B cell (primary cell): Measurements from ENCODE around the gene APLP1. TPM values are rescaled to one million over a fixed set of nuclear protein-coding genes. Genes with fewer than 3 reads are reported as not detected.

Experiments
- ATAC-seq: fragments of 200-7000 bp; cut with Tn5 transposase; one replicate; pipeline ENCODE4 v1.10.0; 2021; ENCODE audit warnings: low read depth, mild to moderate bottlenecking, moderate number of reproducible peaks, moderate library complexity
- CTCF ChIA-PET: fragments of 350-600 bp; sonication (Branson Sonifier 250); formaldehyde crosslinking; loops from one replicate; lab custom pipeline; 2021; ENCODE audit warnings: antibody characterized with exemption, inconsistent platforms; lab: Charles Lee
- POLR2A ChIA-PET: fragments of 350-600 bp; sonication (Branson Sonifier 250); formaldehyde crosslinking; loops from one replicate; lab custom pipeline; 2021; ENCODE audit warnings: antibody characterized with exemption; lab: Charles Lee
- DNase-seq: peaks from one replicate; pipeline ENCODE4 v3.0.0; 2013
- H2AFZ ChIP-seq: 2 replicates; pipeline ENCODE4 v1.6.1; 2012; ENCODE audit warnings: mild to moderate bottlenecking, low read depth, low read length; ENCODE audit not compliant: insufficient read depth, poor library complexity, severe bottlenecking
- H3K27ac ChIP-seq, 2 donors: 1 replicate in 1 of 2; 2 replicates in 1 of 2; pipeline ENCODE4 v1.5.1; 2012 to 2013; ENCODE audit warnings: low read length in 2 of 2, mild to moderate bottlenecking in 2 of 2, moderate library complexity in 1 of 2
- H3K27me3 ChIP-seq, 4 experiments: fragments of 200-600 bp in 1 of 4; sonication (generic) in 1 of 4; replicated peaks in 1 of 4; 1 replicate in 2 of 4; 2 replicates in 2 of 4; pipeline versions ENCODE4 v1.6.1 to v1.7.0; 2013 to 2016; ENCODE audit warnings: low read length in 3 of 4, mild to moderate bottlenecking in 2 of 4, mixed read lengths in 1 of 4, moderate library complexity in 1 of 4; ENCODE audit not compliant: insufficient read depth in 4 of 4, control insufficient read depth in 3 of 4; ENCODE audit errors: control extremely low read depth in 1 of 4
- H3K36me3 ChIP-seq, 2 experiments: replicated peaks in 1 of 2; 1 replicate in 1 of 2; 2 replicates in 1 of 2; pipeline versions ENCODE4 v1.6.1 to v1.7.1; 2013; ENCODE audit warnings: low read length in 1 of 2; ENCODE audit not compliant: insufficient read depth in 2 of 2, control insufficient read depth in 1 of 2; ENCODE audit errors: control extremely low read depth in 1 of 2, extremely low read depth in 1 of 2
- H3K4me1 ChIP-seq, 2 donors: fragments of 200-600 bp in 1 of 2; sonication (generic) in 1 of 2; 1 replicate in 1 of 2; 2 replicates in 1 of 2; pipeline versions ENCODE4 v1.5.1 to v1.6.1; 2013 to 2017; ENCODE audit warnings: low read length in 2 of 2; ENCODE audit not compliant: control insufficient read depth in 2 of 2, insufficient read depth in 2 of 2
- H3K4me2 ChIP-seq: replicated peaks from 2 replicates; pipeline ENCODE3; 2012; ENCODE audit warnings: mild to moderate bottlenecking, low read depth, low read length; ENCODE audit not compliant: poor library complexity, severe bottlenecking
- H3K4me3 ChIP-seq, 5 experiments: fragments of 200-600 bp in 1 of 5; sonication (generic) in 1 of 5; 1 replicate in 3 of 5; 2 replicates in 2 of 5; pipeline versions ENCODE4 v1.5.1 to v1.7.0; 2011 to 2016; ENCODE audit warnings: low read length in 4 of 5, mild to moderate bottlenecking in 4 of 5, low read depth in 2 of 5, control low read depth in 1 of 5, moderate library complexity in 1 of 5; ENCODE audit not compliant: insufficient read depth in 1 of 5; ENCODE audit errors: control extremely low read depth in 1 of 5, extremely low read depth in 1 of 5
- H3K79me2 ChIP-seq: fragments of 200-600 bp; sonication (generic); one replicate; pipeline ENCODE4 v1.6.0; 2016; ENCODE audit warnings: low read length; ENCODE audit not compliant: control insufficient read depth, insufficient read depth
- H3K9ac ChIP-seq: fragments of 200-600 bp; sonication (generic); 2 replicates; pipeline ENCODE4 v1.6.1; 2017; ENCODE audit warnings: mild to moderate bottlenecking, low read length, moderate library complexity
- H3K9me3 ChIP-seq, 3 donors: one replicate each; pipeline versions ENCODE4 v1.6.1 to v1.7.1; 2013; ENCODE audit warnings: low read length in 2 of 3; ENCODE audit not compliant: control insufficient read depth in 2 of 3, insufficient read depth in 1 of 3; ENCODE audit errors: control extremely low read depth in 1 of 3
- H4K20me1 ChIP-seq: 2 replicates; pipeline ENCODE4 v1.6.0; 2012; ENCODE audit warnings: mild to moderate bottlenecking, low read length; ENCODE audit not compliant: insufficient read depth, control insufficient read depth, poor library complexity, severe bottlenecking
- H3K27ac Mint-ChIP-seq: one replicate; pipeline ENCODE4 v1.8.0; 2021; ENCODE audit warnings: mixed read lengths
- H3K27me3 Mint-ChIP-seq: one replicate; pipeline ENCODE4 v1.8.0; 2021; ENCODE audit warnings: mixed read lengths
- H3K4me1 Mint-ChIP-seq: one replicate; pipeline ENCODE4 v1.8.0; 2021; ENCODE audit warnings: mixed read lengths
- H3K4me3 Mint-ChIP-seq: one replicate; pipeline ENCODE4 v1.8.0; 2021; ENCODE audit warnings: mixed read lengths
- H3K9me3 Mint-ChIP-seq: one replicate; pipeline ENCODE4 v1.8.0; 2022; ENCODE audit warnings: mixed read lengths; ENCODE audit not compliant: insufficient read depth
- EZH2 ChIP-seq: IDR thresholded peaks from 2 replicates; pipeline ENCODE4 v1.6.1; 2012; ENCODE audit warnings: borderline replicate concordance, low read depth, mild to moderate bottlenecking, moderate library complexity, low read length; ENCODE audit not compliant: insufficient read depth, poor library complexity, severe bottlenecking
- WGBS: methylation state at CpG from one replicate; pipeline ENCODE4 v1.1.5; 2013; ENCODE audit warnings: missing lambda C conversion rate; ENCODE audit not compliant: insufficient coverage; 5-methylcytosine and 5-hydroxymethylcytosine counted together
- intact Hi-C: fragments of 100-400 bp; cut with micrococcal nuclease; formaldehyde crosslinking; loops from one replicate; pipeline ENCODE4 v1.10.0; 2022
- polyA plus RNA-seq: library from polyadenylated mRNA; depleted of rRNA; stranded (reverse); fragments of >200 nt; gene quantifications from 2 replicates; pipeline ENCODE4 v1.2.3, GENCODE V29; 2012
- total RNA-seq, 2 donors: library from RNA; stranded (reverse); fragments of 120-200 nt in 1 of 2; gene quantifications; 1 replicate in 1 of 2; 2 replicates in 1 of 2; pipeline versions ENCODE4 v1.2.3 to v1.2.4, GENCODE V29; 2013 to 2022
- TF ChIP-seq, protein P1 (sequence below): fragments of 200-600 bp; IDR thresholded peaks from one replicate; pipeline ENCODE4 v1.8.0; 2022; ENCODE audit warnings: antibody characterized with exemption, mild to moderate bottlenecking

Gene APLP1
- total and polyA plus RNA-seq, 2 donors (not counting 1 experiment from before 2014, with no cell fraction given): 0.06 TPM; not detected in 1

DNA sequence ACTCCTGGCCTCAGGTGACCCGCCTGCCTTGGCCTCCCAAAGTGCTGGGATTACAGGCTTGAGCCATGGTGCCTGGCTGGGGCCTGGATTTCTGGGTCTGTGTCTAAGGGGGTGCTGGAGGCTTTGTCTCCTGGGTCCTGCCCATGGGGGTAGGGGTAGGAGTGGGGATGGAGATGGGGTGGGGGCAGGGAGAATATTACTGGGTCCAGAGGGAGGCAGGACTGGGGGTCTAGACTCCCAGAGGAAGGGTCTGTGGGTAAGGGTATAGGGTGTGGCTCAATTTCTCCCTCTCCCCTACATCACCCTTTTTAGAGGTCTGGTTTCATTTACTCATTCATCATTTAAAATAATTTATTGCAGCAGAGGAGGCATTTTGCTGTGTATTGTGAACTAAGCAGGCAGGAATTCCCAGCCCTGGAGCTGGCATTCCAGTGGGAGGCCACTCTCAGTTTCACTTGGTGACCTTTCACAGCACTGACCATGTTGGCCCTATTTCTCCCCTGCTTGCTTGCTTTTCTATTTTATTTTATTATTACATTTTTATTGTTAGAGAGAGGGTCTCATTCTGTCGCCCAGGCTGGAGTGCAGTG lies 32.8 kb downstream of the APLP1 start:
- peak overlapping the region; percentile 30 to 100 (median 91) for H3K4me3 ChIP-seq
- peaks cover 63% of the 10 kb centered on the region for H3K4me1 Mint-ChIP-seq
- ChIA-PET CTCF (interaction anchor here (0.8 to 2.3 kb wide), 4 partner anchors 8 to 48 kb away, joined by 3 to 11 read pairs (median 7); no protein-coding TSS in a partner anchor), POLR2A (interaction anchor here (0.7 to 2.4 kb wide), 5 partner anchors 8 to 160 kb away, joined by 5 to 34 read pairs (median 10); partner anchors contain the start of genes PSENEN, TYROBP and U2AF1L4)
- no peaks in the 10 kb centered on the region for H3K9me3 Mint-ChIP-seq
- WGBS: 88% methylated on average over 1 of the region's 2 CpGs
- TF ChIP-seq EZH2: no peak
- TF ChIP-seq, protein P1, sequence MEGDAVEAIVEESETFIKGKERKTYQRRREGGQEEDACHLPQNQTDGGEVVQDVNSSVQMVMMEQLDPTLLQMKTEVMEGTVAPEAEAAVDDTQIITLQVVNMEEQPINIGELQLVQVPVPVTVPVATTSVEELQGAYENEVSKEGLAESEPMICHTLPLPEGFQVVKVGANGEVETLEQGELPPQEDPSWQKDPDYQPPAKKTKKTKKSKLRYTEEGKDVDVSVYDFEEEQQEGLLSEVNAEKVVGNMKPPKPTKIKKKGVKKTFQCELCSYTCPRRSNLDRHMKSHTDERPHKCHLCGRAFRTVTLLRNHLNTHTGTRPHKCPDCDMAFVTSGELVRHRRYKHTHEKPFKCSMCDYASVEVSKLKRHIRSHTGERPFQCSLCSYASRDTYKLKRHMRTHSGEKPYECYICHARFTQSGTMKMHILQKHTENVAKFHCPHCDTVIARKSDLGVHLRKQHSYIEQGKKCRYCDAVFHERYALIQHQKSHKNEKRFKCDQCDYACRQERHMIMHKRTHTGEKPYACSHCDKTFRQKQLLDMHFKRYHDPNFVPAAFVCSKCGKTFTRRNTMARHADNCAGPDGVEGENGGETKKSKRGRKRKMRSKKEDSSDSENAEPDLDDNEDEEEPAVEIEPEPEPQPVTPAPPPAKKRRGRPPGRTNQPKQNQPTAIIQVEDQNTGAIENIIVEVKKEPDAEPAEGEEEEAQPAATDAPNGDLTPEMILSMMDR: no peak
- no peaks in the 10 kb centered on the region for H3K27me3 ChIP-seq
- H3K4me3 Mint-ChIP-seq: peak overlapping the region; percentile 94
- ATAC-seq (no peak), DNase-seq (no peak)
- H3K27ac ChIP-seq: peak overlapping the region; percentile 100
- H4K20me1 ChIP-seq: peaks cover 34% of the 10 kb centered on the region
- peaks cover 0 to 3% (median 0%) of the 10 kb centered on the region in 3 donors for H3K9me3 ChIP-seq
- peaks cover 8 to 28% of the 10 kb centered on the region in 2 experiments for H3K36me3 ChIP-seq
- peak overlapping the region; percentile 99 for H3K27ac Mint-ChIP-seq
- H3K4me1 ChIP-seq: peaks cover 58 to 74% of the 10 kb centered on the region in 2 donors
- peaks cover 33% of the 10 kb centered on the region for H3K79me2 ChIP-seq
- H3K9ac ChIP-seq: peak overlapping the region; percentile 100
- intact Hi-C loops: loop anchor here (10.0 kb wide), 1 partner anchor 186 kb away; the partner anchor contains the start of gene KMT2B
- peak overlapping the region; percentile 79 for H3K4me2 ChIP-seq
- no peak overlapping the region for H2AFZ ChIP-seq
- no peaks in the 10 kb centered on the region for H3K27me3 Mint-ChIP-seq
